K562 (cell line): Measurements from ENCODE around the gene POR. TPM values are rescaled to one million over a fixed set of nuclear protein-coding genes. Genes with fewer than 3 reads are reported as not detected.

ENCODE experiments used
- CLOCK ChIP-seq: fragments of 250-450 bp; sonication (Bioruptor Pico); IDR thresholded peaks from 2 replicates; pipeline ENCODE4 v1.4.0; 2020; ENCODE audit warnings: mild to moderate bottlenecking, moderate library complexity, borderline replicate concordance
- EGR1 ChIP-seq: fragments of 450-650 bp; conservative IDR thresholded peaks from 2 replicates; pipeline ENCODE4 v1.6.1; 2017; ENCODE audit warnings: mild to moderate bottlenecking
- FOXK1 ChIP-seq: sonication (generic); formaldehyde crosslinking; IDR thresholded peaks from 2 replicates; pipeline ENCODE4 v1.8.0; 2022; ENCODE audit warnings: missing genetic modification reagents, mild to moderate bottlenecking, borderline replicate concordance
- MAX ChIP-seq: sonication (generic); formaldehyde crosslinking; IDR thresholded peaks from 2 replicates; pipeline ENCODE4 v1.9.0; 2022; ENCODE audit warnings: mild to moderate bottlenecking, missing genetic modification reagents
- MAZ ChIP-seq, 2 experiments: fragments of 450-650 bp in 1 of 2; sonication (generic) in 1 of 2; formaldehyde crosslinking; IDR thresholded peaks in 1 of 2; conservative IDR thresholded peaks in 1 of 2; 2 replicates each; pipeline versions ENCODE4 v1.4.0 to v1.5.0; 2020; ENCODE audit warnings: mild to moderate bottlenecking in 1 of 2, missing genetic modification reagents in 1 of 2
- MNT ChIP-seq, 2 experiments: fragments of 450-650 bp; conservative IDR thresholded peaks; 2 replicates each; pipeline ENCODE4 v1.6.1; 2017; ENCODE audit warnings: mild to moderate bottlenecking in 2 of 2, moderate library complexity in 2 of 2
- NKRF ChIP-seq: fragments of 450-650 bp; IDR thresholded peaks from 2 replicates; pipeline ENCODE4 v1.6.1; 2016; ENCODE audit warnings: borderline replicate concordance
- OTX1 ChIP-seq: fragments of 450-650 bp; formaldehyde crosslinking; IDR thresholded peaks from 2 replicates; pipeline ENCODE4 v1.4.0; 2022; ENCODE audit warnings: mild to moderate bottlenecking
- SMARCA5 ChIP-seq: fragments of 450-650 bp; IDR thresholded peaks from 2 replicates; pipeline ENCODE4 v1.6.1; 2016
- SNIP1 ChIP-seq: fragments of 450-650 bp; IDR thresholded peaks from 2 replicates; pipeline ENCODE4 v1.7.1; 2017; ENCODE audit warnings: low read depth, mild to moderate bottlenecking
- STAT5A ChIP-seq: IDR thresholded peaks from 2 replicates; pipeline ENCODE4 v1.6.1; 2012; ENCODE audit warnings: low read length, inconsistent platforms, borderline replicate concordance
- TCF3 ChIP-seq: sonication (generic); formaldehyde crosslinking; IDR thresholded peaks from 2 replicates; pipeline ENCODE4 v1.4.0; 2020; ENCODE audit warnings: mild to moderate bottlenecking, missing genetic modification reagents
- XRCC5 ChIP-seq: fragments of 200-400 bp; formaldehyde crosslinking; IDR thresholded peaks from 2 replicates; pipeline ENCODE4 v1.6.1; 2017; ENCODE audit warnings: low read depth, mild to moderate bottlenecking, low read length
- ZBTB26 ChIP-seq: fragments of 450-650 bp; formaldehyde crosslinking; IDR thresholded peaks from 2 replicates; pipeline ENCODE4 v1.4.0; 2022; ENCODE audit warnings: missing genetic modification characterization
- ZNF584 ChIP-seq: fragments of 200-800 bp; sonication (Bioruptor generic); IDR thresholded peaks from 2 replicates; pipeline ENCODE4 v1.6.1; 2016; ENCODE audit warnings: low read depth, mild to moderate bottlenecking, missing genetic modification characterization, missing compliant biosample characterization
- ZNF589 ChIP-seq: fragments of 200-800 bp; sonication (Bioruptor generic); IDR thresholded peaks from 2 replicates; pipeline ENCODE4 v1.6.1; 2016; ENCODE audit warnings: low read depth, missing genetic modification characterization, missing compliant biosample characterization
- ZNF644 ChIP-seq: fragments of 200-800 bp; sonication (Bioruptor generic); IDR thresholded peaks from 2 replicates; pipeline ENCODE4 v1.6.1; 2016; ENCODE audit warnings: low read depth, missing genetic modification characterization, missing compliant biosample characterization
- ZNF740 ChIP-seq, 3 experiments: fragments of 200-800 bp in 1 of 3; sonication (Bioruptor generic) in 1 of 3; sonication (generic) in 1 of 3; formaldehyde crosslinking in 1 of 3; IDR thresholded peaks; 2 replicates each; pipeline versions ENCODE4 v1.6.1 to v1.8.0; 2016 to 2022; ENCODE audit warnings: mild to moderate bottlenecking in 2 of 3, missing compliant biosample characterization in 2 of 3, missing genetic modification characterization in 2 of 3, missing genetic modification reagents in 1 of 3
- polyA plus RNA-seq, 8 experiments: library from polyadenylated mRNA; depleted of rRNA in 4 of 8; stranded (reverse) in 5 of 8; unstranded in 3 of 8; fragments of >200 nt; fragmentation: Nextera tagmentation in 2 of 8; fragmentation: Illumina TruSeq in 1 of 8; extraction: Ambion mirVana in 2 of 8; extraction: Trizol in 1 of 8; gene quantifications; 2 replicates each; pipeline versions ENCODE4 v1.2.1 to v1.2.3, GENCODE V29; 2011 to 2014; ENCODE audit warnings: inconsistent platforms in 1 of 8, missing spikeins in 1 of 8
- total RNA-seq, 7 experiments: library from RNA; depleted of rRNA in 6 of 7; stranded (reverse); fragments of >200 nt in 6 of 7; fragmentation: Illumina TruSeq in 2 of 7; extraction: Trizol in 2 of 7; gene quantifications; 2 replicates each; pipeline versions ENCODE4 v1.2.1 to v1.2.3, GENCODE V29; 2011 to 2021; ENCODE audit warnings: low replicate concordance in 1 of 7

The POR gene
- total and polyA plus RNA-seq, 9 of the 15 experiments (the other 6 are each of a cell fraction or from before 2014, with no cell fraction given): 4.7 to 142 (median 40.8) TPM

- no peak for TF ChIP-seq MAX (CRISPR knock-in tag)
- TF ChIP-seq ZNF644: no peak
- no peak for TF ChIP-seq EGR1
- no peak for TF ChIP-seq SMARCA5
- TF ChIP-seq MAZ (CRISPR knock-in tag; conservative IDR thresholded peaks at IDR 0.05 in 1 of 2, IDR thresholded peaks at IDR 0.05 in 1 of 2): no peak
- TF ChIP-seq ZNF740 (CRISPR knock-in tag; IDR thresholded peaks at IDR 0.05): no peak
- TF ChIP-seq ZNF740 (tag; IDR thresholded peaks at IDR 0.05): no peak
- TF ChIP-seq XRCC5: no peak
- no peak for TF ChIP-seq CLOCK (CRISPR knock-in tag)
- TF ChIP-seq NKRF: no peak
- TF ChIP-seq MNT (conservative IDR thresholded peaks at IDR 0.05): no peak
- TF ChIP-seq ZBTB26 (CRISPR knock-in tag): no peak
- TF ChIP-seq SNIP1: no peak
- TF ChIP-seq OTX1 (CRISPR knock-in tag): no peak
- no peak for TF ChIP-seq ZNF589 (CRISPR knock-in tag)
- TF ChIP-seq FOXK1 (CRISPR knock-in tag): no peak
- peak; percentile 67 for TF ChIP-seq TCF3
- TF ChIP-seq STAT5A: no peak
- TF ChIP-seq ZNF584 (CRISPR knock-in tag): no peak
Measured at GRCh38 chr7:75971961-75972763, 57.2 kb downstream of the POR start (continued).
